DND-41 (cell line): ENCODE measurements around the gene GP9.

Experiments used
- ATAC-seq: fragments of 200-7000 bp; cut with Tn5 transposase; 3 replicates; pipeline ENCODE4 v1.9.1; 2021; ENCODE audit warnings: low read depth; ENCODE audit not compliant: insufficient read depth
- DNase-seq: peaks from one replicate; pipeline ENCODE4 v3.0.0-alpha.2; 2020
- H2AFZ ChIP-seq: 2 replicates; pipeline ENCODE4 v1.6.0; 2012; ENCODE audit warnings: low read depth, low read length
- H3K27ac ChIP-seq: 2 replicates; pipeline ENCODE4 v1.5.1; 2012; ENCODE audit warnings: low read length, inconsistent platforms
- H3K27me3 ChIP-seq: fragments of 200-600 bp; sonication (generic); 2 replicates; pipeline ENCODE4 v1.6.0; 2012; ENCODE audit warnings: low read length, mild to moderate bottlenecking, inconsistent platforms; ENCODE audit not compliant: insufficient read depth, poor library complexity
- H3K36me3 ChIP-seq: 2 replicates; pipeline ENCODE4 v1.5.1; 2012; ENCODE audit warnings: low read length, inconsistent platforms; ENCODE audit not compliant: insufficient read depth
- H3K4me1 ChIP-seq: 2 replicates; pipeline ENCODE4 v1.5.1; 2012; ENCODE audit warnings: mild to moderate bottlenecking, low read length; ENCODE audit not compliant: insufficient read depth
- H3K4me2 ChIP-seq: 2 replicates; pipeline ENCODE4 v1.6.0; 2012; ENCODE audit warnings: mild to moderate bottlenecking, moderate library complexity, low read length, inconsistent platforms; ENCODE audit not compliant: insufficient read depth
- H3K4me3 ChIP-seq, 2 experiments: fragments of 200-600 bp in 1 of 2; shearing (Covaris generic) in 1 of 2; 2 replicates each; pipeline ENCODE4 v1.5.1; 2012 to 2016; ENCODE audit warnings: inconsistent platforms in 2 of 2, low read length in 2 of 2, mild to moderate bottlenecking in 2 of 2, low read depth in 1 of 2, moderate library complexity in 1 of 2
- H3K79me2 ChIP-seq: 2 replicates; pipeline ENCODE4 v1.6.0; 2012; ENCODE audit warnings: low read length, inconsistent platforms; ENCODE audit not compliant: insufficient read depth
- H3K9ac ChIP-seq: 2 replicates; pipeline ENCODE4 v1.6.0; 2012; ENCODE audit warnings: low read depth, mild to moderate bottlenecking, inconsistent platforms, low read length, moderate library complexity
- H3K9me3 ChIP-seq: 2 replicates; pipeline ENCODE4 v1.5.1; 2012; ENCODE audit warnings: low read length, moderate library complexity, mild to moderate bottlenecking, inconsistent platforms; ENCODE audit not compliant: insufficient read depth, severe bottlenecking
- H4K20me1 ChIP-seq: 2 replicates; pipeline ENCODE4 v1.6.0; 2012; ENCODE audit warnings: low read length; ENCODE audit not compliant: insufficient read depth
- CTCF ChIP-seq: IDR thresholded peaks from 2 replicates; pipeline ENCODE4 v1.5.1; 2012; ENCODE audit warnings: borderline replicate concordance, low read length, moderate library complexity, mild to moderate bottlenecking; ENCODE audit not compliant: poor library complexity, severe bottlenecking; ENCODE audit errors: extremely low read depth
- EZH2 ChIP-seq: IDR thresholded peaks from 3 replicates; pipeline ENCODE4 v1.6.1; 2012; ENCODE audit warnings: borderline replicate concordance, low read depth, mild to moderate bottlenecking, moderate library complexity, low read length, inconsistent platforms; ENCODE audit not compliant: severe bottlenecking

GP9 gene

GRCh38 chr3:129070086-129070885 is 9.7 kb downstream of the GP9 start:
- Histone ChIP-seq H3K9me3 (no peaks in the 10 kb centered on the region), H3K27ac (no peak overlapping the region), H3K9ac (no peak overlapping the region), H3K4me1 (no peaks in the 10 kb centered on the region), H4K20me1 (no peaks in the 10 kb centered on the region), H3K79me2 (no peaks in the 10 kb centered on the region), H3K4me2 (no peak overlapping the region), H3K36me3 (no peaks in the 10 kb centered on the region), H2AFZ (no peak overlapping the region), H3K4me3 (no peak overlapping the region), H3K27me3 (peaks cover 3% of the 10 kb centered on the region)
- ATAC-seq (no peak), DNase-seq (no peak)
- TF ChIP-seq CTCF = no peak
- TF ChIP-seq EZH2 = no peak

GRCh38 chr3:129077222-129077621 is 16.6 kb downstream of the GP9 start:
- Histone ChIP-seq H3K4me3 (no peak overlapping the region), H4K20me1 (no peaks in the 10 kb centered on the region), H2AFZ (no peak overlapping the region), H3K9me3 (no peaks in the 10 kb centered on the region), H3K27me3 (no peaks in the 10 kb centered on the region), H3K4me2 (no peak overlapping the region), H3K79me2 (no peaks in the 10 kb centered on the region), H3K27ac (no peak overlapping the region), H3K9ac (no peak overlapping the region), H3K36me3 (no peaks in the 10 kb centered on the region), H3K4me1 (no peaks in the 10 kb centered on the region)
- ATAC-seq (no peak), DNase-seq (no peak)
- TF ChIP-seq CTCF (no peak), EZH2 (no peak)

DNA sequence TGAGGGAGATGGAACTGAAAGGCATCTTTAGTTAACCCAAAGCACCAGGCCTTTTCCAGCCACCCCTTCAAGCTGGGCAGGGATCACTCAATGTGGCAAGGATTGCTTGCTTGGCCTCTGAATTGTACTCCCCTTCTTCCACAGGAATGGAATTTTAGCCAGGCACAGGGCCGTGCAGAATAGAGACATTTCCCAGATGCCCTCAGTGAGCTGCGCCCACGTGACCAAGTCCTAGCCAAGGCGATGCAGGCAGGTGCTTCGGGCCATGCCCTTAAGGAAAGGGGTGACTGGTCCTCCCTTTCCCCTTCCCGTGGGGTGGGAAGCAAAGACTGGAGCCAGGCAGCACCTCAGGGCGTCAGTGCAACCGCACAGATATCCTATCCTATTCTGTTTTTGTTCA is 17.9 kb downstream of the GP9 start:
- Histone ChIP-seq H3K9ac (no peak overlapping the region), H3K79me2 (no peaks in the 10 kb centered on the region), H3K4me2 (no peak overlapping the region), H3K27ac (no peak overlapping the region), H3K9me3 (no peaks in the 10 kb centered on the region), H4K20me1 (no peaks in the 10 kb centered on the region), H3K4me1 (no peaks in the 10 kb centered on the region), H3K36me3 (no peaks in the 10 kb centered on the region), H3K4me3 (no peak overlapping the region), H2AFZ (no peak overlapping the region), H3K27me3 (no peaks in the 10 kb centered on the region)
- TF ChIP-seq EZH2 (no peak), CTCF (no peak)
- ATAC-seq (no peak), DNase-seq (no peak)
